ENCODE results near the gene POU2F1. TPM values are rescaled to one million over a fixed set of nuclear protein-coding genes. Genes with fewer than 3 reads are reported as not detected.

Gene POU2F1
- total RNA-seq, 2 donors from 2014 or later = 7.7 to 10.9 TPM

DNA sequence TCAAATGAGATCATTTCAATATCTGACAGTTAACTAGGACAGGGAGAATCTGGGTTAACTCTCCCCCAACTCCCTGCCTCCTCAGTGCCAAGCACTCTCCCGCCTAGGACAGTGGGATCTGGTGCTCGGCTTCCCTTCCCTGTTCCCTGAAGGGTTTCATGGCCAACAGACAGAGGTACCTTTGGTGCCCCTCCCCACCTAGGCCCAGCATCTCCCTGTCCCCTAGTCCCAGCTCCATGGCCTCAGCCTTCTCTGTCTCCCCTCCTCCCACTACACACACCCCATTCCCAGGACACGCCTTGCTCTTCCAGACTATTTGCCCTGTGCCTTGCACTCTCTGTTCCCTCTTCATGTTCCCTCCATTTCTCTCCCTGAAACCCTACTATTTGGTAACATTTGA, 220.5 kb downstream of the POU2F1 start:
- no peaks in the 10 kb centered on the region for H3K9me3 ChIP-seq
- peaks cover 0 to 13% of the 10 kb centered on the region in 2 donors for H3K4me1 ChIP-seq
- TF ChIP-seq, protein P1, sequence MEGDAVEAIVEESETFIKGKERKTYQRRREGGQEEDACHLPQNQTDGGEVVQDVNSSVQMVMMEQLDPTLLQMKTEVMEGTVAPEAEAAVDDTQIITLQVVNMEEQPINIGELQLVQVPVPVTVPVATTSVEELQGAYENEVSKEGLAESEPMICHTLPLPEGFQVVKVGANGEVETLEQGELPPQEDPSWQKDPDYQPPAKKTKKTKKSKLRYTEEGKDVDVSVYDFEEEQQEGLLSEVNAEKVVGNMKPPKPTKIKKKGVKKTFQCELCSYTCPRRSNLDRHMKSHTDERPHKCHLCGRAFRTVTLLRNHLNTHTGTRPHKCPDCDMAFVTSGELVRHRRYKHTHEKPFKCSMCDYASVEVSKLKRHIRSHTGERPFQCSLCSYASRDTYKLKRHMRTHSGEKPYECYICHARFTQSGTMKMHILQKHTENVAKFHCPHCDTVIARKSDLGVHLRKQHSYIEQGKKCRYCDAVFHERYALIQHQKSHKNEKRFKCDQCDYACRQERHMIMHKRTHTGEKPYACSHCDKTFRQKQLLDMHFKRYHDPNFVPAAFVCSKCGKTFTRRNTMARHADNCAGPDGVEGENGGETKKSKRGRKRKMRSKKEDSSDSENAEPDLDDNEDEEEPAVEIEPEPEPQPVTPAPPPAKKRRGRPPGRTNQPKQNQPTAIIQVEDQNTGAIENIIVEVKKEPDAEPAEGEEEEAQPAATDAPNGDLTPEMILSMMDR (IDR thresholded peaks at IDR 0.05) = no peak
- peak; percentile 21 for DNase-seq (ENCODE audit: low spot score)
- no peak overlapping the region for H3K4me3 ChIP-seq
- no peaks in the 10 kb centered on the region for H3K27me3 ChIP-seq
- H3K27ac ChIP-seq = no peak overlapping the region
- no peaks in the 10 kb centered on the region for H3K36me3 ChIP-seq

DNA sequence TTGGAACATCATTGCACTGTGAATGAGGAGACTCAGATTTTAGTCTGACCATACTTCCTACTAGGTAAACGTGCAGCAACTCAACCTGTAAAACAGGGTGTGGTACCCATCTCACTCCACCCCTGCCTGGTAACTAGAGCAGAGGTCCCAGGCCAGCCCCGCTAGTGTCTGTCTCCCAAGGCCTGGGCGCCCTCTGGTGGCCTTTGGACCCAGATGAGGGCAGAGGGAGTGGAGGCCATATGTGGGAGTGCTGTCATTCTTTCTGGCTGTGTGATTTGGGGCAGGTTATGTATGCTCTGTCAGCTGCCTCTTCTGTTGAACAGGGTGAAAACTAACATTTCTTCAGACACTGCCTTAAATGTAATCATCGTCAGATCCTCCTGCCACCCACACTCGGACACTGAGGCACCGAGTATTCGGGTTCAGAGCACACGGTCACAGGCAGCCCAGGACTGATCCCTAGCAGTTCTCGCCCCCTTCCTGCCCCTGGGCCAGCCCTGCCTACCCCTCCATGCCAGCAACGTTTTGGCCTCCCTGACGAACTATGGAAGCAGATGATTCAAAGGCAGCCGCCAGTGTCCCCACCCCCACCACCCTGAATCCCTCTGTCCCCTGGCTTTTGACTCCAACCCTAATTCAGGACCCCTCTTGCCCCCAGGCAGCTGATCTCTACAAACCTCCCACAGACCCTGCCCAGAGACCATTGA, 221.6 kb downstream of the POU2F1 start:
- H3K9me3 ChIP-seq = no peaks in the 10 kb centered on the region
- H3K36me3 ChIP-seq = no peaks in the 10 kb centered on the region
- no peak overlapping the region for H3K27ac ChIP-seq
- DNase-seq (ENCODE audit: low spot score) = peak; percentile 73
- H3K27me3 ChIP-seq = no peaks in the 10 kb centered on the region
- no peak overlapping the region for H3K4me3 ChIP-seq
- TF ChIP-seq, protein P1 (IDR thresholded peaks at IDR 0.05) = peak; percentile 76 to 87
- H3K4me1 ChIP-seq = peaks cover 0 to 13% of the 10 kb centered on the region in 2 donors

DNA sequence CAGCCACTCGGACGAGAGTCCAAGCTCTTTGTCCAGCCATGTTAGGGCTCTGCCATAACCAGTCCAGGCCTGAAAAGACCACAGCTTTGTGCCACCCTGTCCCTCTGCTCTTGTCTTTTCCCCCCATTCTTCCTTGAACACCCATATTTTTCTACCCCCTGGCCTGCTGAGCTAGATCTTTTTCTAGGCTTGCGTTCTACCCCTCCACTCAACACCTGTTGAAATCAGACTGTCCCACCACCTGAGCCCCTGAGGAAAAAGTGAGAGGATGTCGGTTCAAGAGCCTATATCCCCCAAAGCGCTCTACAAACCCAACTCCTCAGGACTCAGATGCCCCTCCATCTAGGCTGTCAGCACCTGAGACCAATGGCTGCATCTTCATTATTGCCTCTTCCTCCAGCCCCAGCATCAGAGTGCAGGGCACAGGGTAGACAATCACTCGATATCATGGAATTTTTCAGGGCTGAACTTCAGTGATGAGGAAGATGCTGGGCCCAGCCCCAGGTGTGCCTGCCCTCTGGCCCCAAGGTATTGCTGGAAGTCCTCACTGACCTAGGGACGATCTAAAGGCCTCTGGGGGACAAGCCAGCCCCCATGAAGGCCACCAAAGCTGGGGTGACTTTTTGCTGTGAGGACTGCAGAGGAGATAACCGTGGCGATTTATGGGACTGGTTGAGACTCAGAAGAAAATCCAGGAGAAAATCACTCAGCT, 222.3 kb downstream of the POU2F1 start:
- Histone ChIP-seq H3K36me3 (no peaks in the 10 kb centered on the region), H3K9me3 (no peaks in the 10 kb centered on the region), H3K4me3 (no peak overlapping the region), H3K4me1 (peaks cover 0 to 13% of the 10 kb centered on the region in 2 donors), H3K27me3 (no peaks in the 10 kb centered on the region), H3K27ac (no peak overlapping the region)
- TF ChIP-seq, protein P1 (IDR thresholded peaks at IDR 0.05) = no peak
- DNase-seq (ENCODE audit: low spot score) = peak; percentile 42

DNA sequence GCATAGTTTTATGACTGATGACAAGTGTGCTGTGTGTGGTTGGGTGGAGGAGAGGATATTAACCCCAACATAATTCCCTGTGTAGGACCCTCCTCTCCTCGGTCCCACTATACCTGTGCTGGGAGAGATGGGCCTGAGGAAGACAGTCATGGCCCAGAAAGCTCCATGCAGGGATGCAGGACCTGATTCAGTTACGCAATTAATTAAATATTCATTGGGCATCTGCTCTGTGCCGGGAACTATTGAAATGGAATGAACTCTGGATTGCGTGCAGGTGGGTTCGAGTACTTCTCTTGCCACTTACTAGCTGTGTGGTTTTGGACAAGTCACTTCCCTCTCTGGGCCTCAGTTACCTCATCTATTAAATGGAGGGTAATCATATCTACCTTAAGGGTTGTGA, 223.1 kb downstream of the POU2F1 start:
- peak; percentile 7 for DNase-seq (ENCODE audit: low spot score)
- no peaks in the 10 kb centered on the region for H3K36me3 ChIP-seq
- peaks cover 0 to 12% of the 10 kb centered on the region in 2 donors for H3K4me1 ChIP-seq
- TF ChIP-seq, protein P1 (IDR thresholded peaks at IDR 0.05) = no peak
- no peaks in the 10 kb centered on the region for H3K27me3 ChIP-seq
- no peaks in the 10 kb centered on the region for H3K9me3 ChIP-seq
- H3K4me3 ChIP-seq = no peak overlapping the region
- no peak overlapping the region for H3K27ac ChIP-seq

DNA sequence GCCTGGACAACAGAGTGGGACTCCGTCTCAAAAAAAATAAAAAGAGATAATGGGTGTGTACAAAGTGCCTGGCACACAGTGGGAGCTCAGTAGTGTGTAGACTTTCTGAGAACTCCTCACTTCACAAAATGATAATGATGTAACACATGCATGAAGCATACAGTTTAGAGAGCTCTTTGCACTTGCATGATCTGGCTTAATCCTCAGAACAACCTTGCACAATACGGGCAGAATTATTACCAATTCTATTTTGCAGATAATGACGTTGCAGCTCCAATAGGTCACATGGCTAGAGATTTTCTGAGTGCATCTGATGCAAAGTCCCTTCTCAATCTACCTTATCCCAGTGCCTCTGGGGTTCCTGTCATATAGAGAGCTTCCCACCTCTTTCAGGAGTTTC, 226.3 kb downstream of the POU2F1 start:
- no peaks in the 10 kb centered on the region for H3K27me3 ChIP-seq
- no peak overlapping the region for H3K4me3 ChIP-seq
- no peaks in the 10 kb centered on the region for H3K4me1 ChIP-seq
- TF ChIP-seq, protein P1 (IDR thresholded peaks at IDR 0.05) = no peak
- no peak for DNase-seq (ENCODE audit: low spot score)
- H3K27ac ChIP-seq = no peak overlapping the region
- H3K9me3 ChIP-seq = no peaks in the 10 kb centered on the region
- H3K36me3 ChIP-seq = no peaks in the 10 kb centered on the region
